Measurements from ENCODE around the gene MAMDC4.

GRCh38 chr9:136840140-136840876, 11.8 kb upstream of the MAMDC4 start:
- TF ChIP-seq CTCF (IDR thresholded peaks at IDR 0.05) (no peak), ZFX (IDR thresholded peaks at IDR 0.05; ENCODE audit: borderline replicate concordance) (no peak)

All from 22Rv1 (cell line).